GM23338 (cell line): Measurements from ENCODE around the gene TTC28. TPM values are rescaled to one million over a fixed set of nuclear protein-coding genes. Genes with fewer than 3 reads are reported as not detected.
"Not testable (repeated sequence)": the region's sequence is repeated elsewhere in the genome, so short reads cannot be mapped to it uniquely, and the experiment has no call there.

Source experiments
- ATAC-seq: fragments of 200-7000 bp; cut with Tn5 transposase; 3 replicates; pipeline ENCODE4 v1.9.1; 2020
- DNase-seq: peaks from one replicate; pipeline ENCODE4 v3.0.0-alpha.2; 2015; ENCODE audit warnings: low spot score
- H2AFZ ChIP-seq: fragments of 200-600 bp; sonication (generic); 2 replicates; pipeline ENCODE4 v1.8.0; 2016; ENCODE audit warnings: antibody characterized with exemption, mild to moderate bottlenecking, moderate library complexity
- H3F3A ChIP-seq: fragments of 200-600 bp; sonication (generic); replicated peaks from 2 replicates; pipeline ENCODE4 v1.8.0; 2017; ENCODE audit warnings: antibody characterized with exemption, mixed run types, low read depth
- H3K27ac ChIP-seq: fragments of 200-600 bp; sonication (generic); 2 replicates; pipeline ENCODE4 v1.6.1; 2016; ENCODE audit warnings: low read depth
- H3K27me3 ChIP-seq: fragments of 200-600 bp; sonication (generic); 2 replicates; pipeline ENCODE4 v1.8.0; 2016; ENCODE audit warnings: mild to moderate bottlenecking, mixed run types, moderate library complexity; ENCODE audit not compliant: insufficient read depth
- H3K36me3 ChIP-seq: fragments of 200-600 bp; sonication (generic); 2 replicates; pipeline ENCODE4 v1.8.0; 2016; ENCODE audit warnings: mild to moderate bottlenecking; ENCODE audit not compliant: insufficient read depth
- H3K4me1 ChIP-seq: fragments of 200-600 bp; sonication (generic); 2 replicates; pipeline ENCODE4 v1.8.0; 2016; ENCODE audit warnings: mild to moderate bottlenecking, moderate library complexity; ENCODE audit not compliant: insufficient read depth
- H3K4me2 ChIP-seq: fragments of 200-600 bp; sonication (generic); 2 replicates; pipeline ENCODE4 v1.7.1; 2017; ENCODE audit warnings: mixed run types
- H3K4me3 ChIP-seq: fragments of 200-600 bp; sonication (generic); 2 replicates; pipeline ENCODE4 v1.6.1; 2016; ENCODE audit warnings: mixed run types
- H3K79me2 ChIP-seq: fragments of 200-600 bp; sonication (generic); replicated peaks from 2 replicates; pipeline ENCODE4 v1.8.0; 2017; ENCODE audit warnings: mild to moderate bottlenecking; ENCODE audit not compliant: insufficient read depth
- H3K9me2 ChIP-seq: fragments of 200-600 bp; sonication (generic); 2 replicates; pipeline ENCODE4 v1.8.0; 2017; ENCODE audit not compliant: insufficient read depth
- H4K20me1 ChIP-seq: fragments of 200-600 bp; sonication (generic); replicated peaks from 2 replicates; pipeline ENCODE4 v1.8.0; 2017; ENCODE audit warnings: mild to moderate bottlenecking; ENCODE audit not compliant: insufficient read depth
- H3K27ac Mint-ChIP-seq: 2 replicates; pipeline ENCODE4 v1.8.0; 2020; ENCODE audit warnings: inconsistent platforms, mild to moderate bottlenecking, moderate library complexity, mixed read lengths
- H3K27me3 Mint-ChIP-seq: 3 replicates; pipeline ENCODE4 v1.8.0; 2022; ENCODE audit warnings: low read depth, mild to moderate bottlenecking, moderate library complexity, mixed read lengths, inconsistent platforms; ENCODE audit not compliant: insufficient read depth, poor library complexity
- H3K36me3 Mint-ChIP-seq: 3 replicates; pipeline ENCODE4 v1.8.0; 2021; ENCODE audit warnings: low read depth, mild to moderate bottlenecking, inconsistent platforms, moderate library complexity, mixed read lengths
- H3K4me1 Mint-ChIP-seq: 3 replicates; pipeline ENCODE4 v1.8.0; 2020; ENCODE audit warnings: mild to moderate bottlenecking, inconsistent platforms, mixed read lengths
- H3K4me3 Mint-ChIP-seq: 3 replicates; pipeline ENCODE4 v1.8.0; 2021; ENCODE audit warnings: moderate library complexity, mild to moderate bottlenecking, inconsistent platforms, mixed read lengths
- H3K9me3 Mint-ChIP-seq: 3 replicates; pipeline ENCODE4 v1.8.0; 2020; ENCODE audit warnings: moderate library complexity, mild to moderate bottlenecking, inconsistent platforms, mixed read lengths
- NANOG ChIP-seq: IDR thresholded peaks from 2 replicates; pipeline ENCODE4 v1.6.1; 2016; ENCODE audit warnings: antibody characterized with exemption, borderline replicate concordance
- POLR2AphosphoS5 ChIP-seq: IDR thresholded peaks from 2 replicates; pipeline ENCODE4 v1.6.1; 2016; ENCODE audit warnings: antibody characterized with exemption, low read depth
- STAT1 ChIP-seq: IDR thresholded peaks from one replicate; pipeline ENCODE4 v1.6.1; 2016; ENCODE audit warnings: antibody characterized with exemption; ENCODE audit not compliant: unreplicated experiment
- ZNF114 ChIP-seq: fragments of 250-450 bp; sonication (Bioruptor Pico); IDR thresholded peaks from 2 replicates; pipeline ENCODE4 v1.5.0; 2020; ENCODE audit warnings: mild to moderate bottlenecking, moderate library complexity
- polyA plus RNA-seq: library from polyadenylated mRNA; unstranded; fragments of >200 nt; fragmentation: Nextera tagmentation; extraction: Ambion mirVana; gene quantifications from 2 replicates; pipeline ENCODE4 v1.2.1, GENCODE V29; 2016
- total RNA-seq: library from RNA; depleted of rRNA; stranded (reverse); fragments of >200 nt; shearing (Covaris generic); gene quantifications from 2 replicates; pipeline ENCODE4 v1.2.3, GENCODE V29; 2014
- TF ChIP-seq, protein P1 (sequence below): IDR thresholded peaks from one replicate; pipeline ENCODE4 v1.6.1; 2018; ENCODE audit warnings: antibody characterized with exemption; ENCODE audit not compliant: unreplicated experiment
- TF ChIP-seq, protein P2 (sequence below): fragments of 250-450 bp; sonication (Bioruptor Pico); IDR thresholded peaks from 2 replicates; pipeline ENCODE4 v1.5.0; 2020; ENCODE audit warnings: mild to moderate bottlenecking, moderate library complexity

The TTC28 gene
- total and polyA plus RNA-seq, 2 experiments from 2014 or later: 4.5 to 16.1 TPM

DNA sequence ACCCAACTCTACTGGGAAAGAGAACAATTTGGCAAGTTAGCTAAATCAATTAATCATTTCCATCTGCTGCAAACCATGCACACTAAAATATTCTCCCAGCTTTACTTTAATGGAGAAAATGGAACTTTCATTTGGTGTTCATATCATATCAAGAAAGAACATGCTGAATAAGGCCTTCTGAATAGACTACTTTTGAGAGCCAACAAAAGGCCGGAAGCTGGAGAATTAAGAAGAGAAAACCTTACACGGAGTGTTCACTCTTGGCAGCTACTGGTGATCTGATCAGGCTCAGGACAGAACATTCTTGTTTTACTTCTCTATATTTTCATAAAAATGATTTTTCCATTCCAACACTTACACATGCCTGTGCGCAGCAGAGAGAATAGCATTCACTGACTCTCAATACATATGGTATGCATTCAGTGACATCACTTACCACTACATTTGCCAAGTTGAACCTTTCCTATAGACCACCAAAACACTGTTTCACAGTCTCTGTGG is 165.3 kb downstream of the TTC28 start (continued):
- TF ChIP-seq, protein P1, sequence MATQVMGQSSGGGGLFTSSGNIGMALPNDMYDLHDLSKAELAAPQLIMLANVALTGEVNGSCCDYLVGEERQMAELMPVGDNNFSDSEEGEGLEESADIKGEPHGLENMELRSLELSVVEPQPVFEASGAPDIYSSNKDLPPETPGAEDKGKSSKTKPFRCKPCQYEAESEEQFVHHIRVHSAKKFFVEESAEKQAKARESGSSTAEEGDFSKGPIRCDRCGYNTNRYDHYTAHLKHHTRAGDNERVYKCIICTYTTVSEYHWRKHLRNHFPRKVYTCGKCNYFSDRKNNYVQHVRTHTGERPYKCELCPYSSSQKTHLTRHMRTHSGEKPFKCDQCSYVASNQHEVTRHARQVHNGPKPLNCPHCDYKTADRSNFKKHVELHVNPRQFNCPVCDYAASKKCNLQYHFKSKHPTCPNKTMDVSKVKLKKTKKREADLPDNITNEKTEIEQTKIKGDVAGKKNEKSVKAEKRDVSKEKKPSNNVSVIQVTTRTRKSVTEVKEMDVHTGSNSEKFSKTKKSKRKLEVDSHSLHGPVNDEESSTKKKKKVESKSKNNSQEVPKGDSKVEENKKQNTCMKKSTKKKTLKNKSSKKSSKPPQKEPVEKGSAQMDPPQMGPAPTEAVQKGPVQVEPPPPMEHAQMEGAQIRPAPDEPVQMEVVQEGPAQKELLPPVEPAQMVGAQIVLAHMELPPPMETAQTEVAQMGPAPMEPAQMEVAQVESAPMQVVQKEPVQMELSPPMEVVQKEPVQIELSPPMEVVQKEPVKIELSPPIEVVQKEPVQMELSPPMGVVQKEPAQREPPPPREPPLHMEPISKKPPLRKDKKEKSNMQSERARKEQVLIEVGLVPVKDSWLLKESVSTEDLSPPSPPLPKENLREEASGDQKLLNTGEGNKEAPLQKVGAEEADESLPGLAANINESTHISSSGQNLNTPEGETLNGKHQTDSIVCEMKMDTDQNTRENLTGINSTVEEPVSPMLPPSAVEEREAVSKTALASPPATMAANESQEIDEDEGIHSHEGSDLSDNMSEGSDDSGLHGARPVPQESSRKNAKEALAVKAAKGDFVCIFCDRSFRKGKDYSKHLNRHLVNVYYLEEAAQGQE: no peak
- TF ChIP-seq STAT1: no peak
- TF ChIP-seq NANOG: no peak

DNA sequence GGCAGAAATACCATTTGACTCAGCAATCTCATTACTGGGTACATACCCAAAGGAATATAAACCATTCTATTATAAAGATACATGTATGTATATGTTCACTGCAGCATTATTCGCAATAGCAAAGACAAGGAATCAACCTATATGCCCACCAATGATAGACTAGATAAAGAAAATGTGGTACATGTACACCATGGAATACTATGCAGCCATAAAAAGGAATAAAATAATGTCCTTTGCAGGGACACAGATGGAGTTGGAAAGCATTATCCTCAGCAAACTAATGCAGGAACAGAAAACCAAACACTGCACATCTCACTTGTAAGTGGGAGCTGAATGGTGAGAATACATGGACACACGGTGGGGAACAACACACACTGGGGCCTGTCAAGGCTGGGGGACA is 167.3 kb downstream of the TTC28 start:
- H3K4me2 ChIP-seq, H3K4me3 ChIP-seq, H3K4me1 ChIP-seq, H3F3A ChIP-seq, ATAC-seq, H3K27me3 Mint-ChIP-seq, H3K4me1 Mint-ChIP-seq, H3K36me3 Mint-ChIP-seq, H3K36me3 ChIP-seq, H4K20me1 ChIP-seq, H3K9me2 ChIP-seq, H3K4me3 Mint-ChIP-seq, H3K27ac Mint-ChIP-seq, DNase-seq, H3K27ac ChIP-seq, H3K27me3 ChIP-seq, H2AFZ ChIP-seq, H3K79me2 ChIP-seq: not testable (repeated sequence)
- peaks cover 13% of the 10 kb centered on the region; the same call in 2 of the 3 replicates for H3K9me3 Mint-ChIP-seq

DNA sequence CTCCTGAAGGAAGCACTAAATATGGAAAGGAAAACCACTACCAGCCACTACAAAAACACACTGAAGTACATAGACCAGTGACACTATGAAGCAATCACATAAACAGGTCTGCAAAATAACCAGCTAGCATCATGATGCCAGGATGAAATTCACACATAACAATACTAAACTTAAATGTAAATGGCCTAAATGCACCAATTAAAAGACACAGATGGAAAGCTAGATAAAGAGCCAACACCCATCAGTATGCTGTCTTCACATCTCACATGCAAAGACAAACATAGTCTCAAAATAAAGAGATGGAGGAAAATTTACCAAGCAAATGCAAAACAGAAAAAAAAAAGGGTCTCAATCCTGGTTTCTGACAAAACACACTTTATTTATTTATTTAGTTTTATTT is 171.7 kb downstream of the TTC28 start:
- H3K27me3 ChIP-seq: no peaks in the 10 kb centered on the region
- no peaks in the 10 kb centered on the region for H3K4me1 ChIP-seq
- H3K36me3 Mint-ChIP-seq: peaks cover 7% of the 10 kb centered on the region; the same call in 2 of the 3 replicates
- no peak overlapping the region for H3K4me2 ChIP-seq
- H3K79me2 ChIP-seq: no peaks in the 10 kb centered on the region; the same call in 1 of the 2 replicates
- H2AFZ ChIP-seq: no peak overlapping the region
- no peak for DNase-seq
- no peaks in the 10 kb centered on the region for H3F3A ChIP-seq
- H3K27ac ChIP-seq: no peak overlapping the region
- H3K27ac Mint-ChIP-seq: no peak overlapping the region
- no peaks in the 10 kb centered on the region for H3K4me1 Mint-ChIP-seq
- no peaks in the 10 kb centered on the region for H3K27me3 Mint-ChIP-seq
- no peaks in the 10 kb centered on the region for H3K9me2 ChIP-seq
- no peak overlapping the region for H3K4me3 ChIP-seq
- H3K36me3 ChIP-seq: no peaks in the 10 kb centered on the region
- no peak for ATAC-seq
- H4K20me1 ChIP-seq: no peaks in the 10 kb centered on the region
- no peak overlapping the region for H3K4me3 Mint-ChIP-seq
- H3K9me3 Mint-ChIP-seq: peaks cover 13% of the 10 kb centered on the region; the same call in 2 of the 3 replicates
- TF ChIP-seq, protein P1: no peak
- TF ChIP-seq POLR2AphosphoS5 (no peak), ZNF114 (CRISPR knock-in tag) (no peak), STAT1 (no peak)
- TF ChIP-seq, protein P2, sequence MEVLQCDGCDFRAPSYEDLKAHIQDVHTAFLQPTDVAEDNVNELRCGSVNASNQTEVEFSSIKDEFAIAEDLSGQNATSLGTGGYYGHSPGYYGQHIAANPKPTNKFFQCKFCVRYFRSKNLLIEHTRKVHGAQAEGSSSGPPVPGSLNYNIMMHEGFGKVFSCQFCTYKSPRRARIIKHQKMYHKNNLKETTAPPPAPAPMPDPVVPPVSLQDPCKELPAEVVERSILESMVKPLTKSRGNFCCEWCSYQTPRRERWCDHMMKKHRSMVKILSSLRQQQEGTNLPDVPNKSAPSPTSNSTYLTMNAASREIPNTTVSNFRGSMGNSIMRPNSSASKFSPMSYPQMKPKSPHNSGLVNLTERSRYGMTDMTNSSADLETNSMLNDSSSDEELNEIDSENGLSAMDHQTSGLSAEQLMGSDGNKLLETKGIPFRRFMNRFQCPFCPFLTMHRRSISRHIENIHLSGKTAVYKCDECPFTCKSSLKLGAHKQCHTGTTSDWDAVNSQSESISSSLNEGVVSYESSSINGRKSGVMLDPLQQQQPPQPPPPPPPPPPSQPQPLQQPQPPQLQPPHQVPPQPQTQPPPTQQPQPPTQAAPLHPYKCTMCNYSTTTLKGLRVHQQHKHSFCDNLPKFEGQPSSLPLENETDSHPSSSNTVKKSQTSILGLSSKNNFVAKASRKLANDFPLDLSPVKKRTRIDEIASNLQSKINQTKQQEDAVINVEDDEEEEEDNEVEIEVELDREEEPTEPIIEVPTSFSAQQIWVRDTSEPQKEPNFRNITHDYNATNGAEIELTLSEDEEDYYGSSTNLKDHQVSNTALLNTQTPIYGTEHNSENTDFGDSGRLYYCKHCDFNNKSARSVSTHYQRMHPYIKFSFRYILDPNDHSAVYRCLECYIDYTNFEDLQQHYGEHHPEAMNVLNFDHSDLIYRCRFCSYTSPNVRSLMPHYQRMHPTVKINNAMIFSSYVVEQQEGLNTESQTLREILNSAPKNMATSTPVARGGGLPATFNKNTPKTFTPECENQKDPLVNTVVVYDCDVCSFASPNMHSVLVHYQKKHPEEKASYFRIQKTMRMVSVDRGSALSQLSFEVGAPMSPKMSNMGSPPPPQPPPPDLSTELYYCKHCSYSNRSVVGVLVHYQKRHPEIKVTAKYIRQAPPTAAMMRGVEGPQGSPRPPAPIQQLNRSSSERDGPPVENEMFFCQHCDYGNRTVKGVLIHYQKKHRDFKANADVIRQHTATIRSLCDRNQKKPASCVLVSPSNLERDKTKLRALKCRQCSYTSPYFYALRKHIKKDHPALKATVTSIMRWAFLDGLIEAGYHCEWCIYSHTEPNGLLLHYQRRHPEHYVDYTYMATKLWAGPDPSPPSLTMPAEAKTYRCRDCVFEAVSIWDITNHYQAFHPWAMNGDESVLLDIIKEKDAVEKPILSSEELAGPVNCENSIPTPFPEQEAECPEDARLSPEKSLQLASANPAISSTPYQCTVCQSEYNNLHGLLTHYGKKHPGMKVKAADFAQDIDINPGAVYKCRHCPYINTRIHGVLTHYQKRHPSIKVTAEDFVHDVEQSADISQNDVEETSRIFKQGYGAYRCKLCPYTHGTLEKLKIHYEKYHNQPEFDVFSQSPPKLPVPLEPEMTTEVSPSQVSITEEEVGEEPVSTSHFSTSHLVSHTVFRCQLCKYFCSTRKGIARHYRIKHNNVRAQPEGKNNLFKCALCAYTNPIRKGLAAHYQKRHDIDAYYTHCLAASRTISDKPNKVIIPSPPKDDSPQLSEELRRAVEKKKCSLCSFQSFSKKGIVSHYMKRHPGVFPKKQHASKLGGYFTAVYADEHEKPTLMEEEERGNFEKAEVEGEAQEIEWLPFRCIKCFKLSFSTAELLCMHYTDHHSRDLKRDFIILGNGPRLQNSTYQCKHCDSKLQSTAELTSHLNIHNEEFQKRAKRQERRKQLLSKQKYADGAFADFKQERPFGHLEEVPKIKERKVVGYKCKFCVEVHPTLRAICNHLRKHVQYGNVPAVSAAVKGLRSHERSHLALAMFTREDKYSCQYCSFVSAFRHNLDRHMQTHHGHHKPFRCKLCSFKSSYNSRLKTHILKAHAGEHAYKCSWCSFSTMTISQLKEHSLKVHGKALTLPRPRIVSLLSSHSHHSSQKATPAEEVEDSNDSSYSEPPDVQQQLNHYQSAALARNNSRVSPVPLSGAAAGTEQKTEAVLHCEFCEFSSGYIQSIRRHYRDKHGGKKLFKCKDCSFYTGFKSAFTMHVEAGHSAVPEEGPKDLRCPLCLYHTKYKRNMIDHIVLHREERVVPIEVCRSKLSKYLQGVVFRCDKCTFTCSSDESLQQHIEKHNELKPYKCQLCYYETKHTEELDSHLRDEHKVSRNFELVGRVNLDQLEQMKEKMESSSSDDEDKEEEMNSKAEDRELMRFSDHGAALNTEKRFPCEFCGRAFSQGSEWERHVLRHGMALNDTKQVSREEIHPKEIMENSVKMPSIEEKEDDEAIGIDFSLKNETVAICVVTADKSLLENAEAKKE: no peak
